Pancreas (tissue), 10 donors: ENCODE data around the gene STARD8. TPM values are rescaled to one million over a fixed set of nuclear protein-coding genes. Genes with fewer than 3 reads are reported as not detected.
A peak's percentile ranks its signal among the peaks of the same experiment; 100 is the strongest.
"Not testable (repeated sequence)": the region's sequence is repeated elsewhere in the genome, so short reads cannot be mapped to it uniquely, and the experiment has no call there.

Experiments used
- ATAC-seq, 4 donors: fragments of 200-7000 bp; cut with Tn5 transposase; one replicate each; pipeline versions ENCODE4 v1.8.0 to v1.9.1; 2020; ENCODE audit warnings: mild to moderate bottlenecking in 4 of 4, moderate library complexity in 4 of 4
- DNase-seq, 6 donors: peaks; one replicate each; pipeline ENCODE4 v3.0.0-alpha.2; 2020
- FAIRE-seq: peaks from 2 replicates; lab custom pipeline; 2012; peaks lifted over from hg19 to GRCh38; lab: Jason Lieb, UNC
- H3K27ac ChIP-seq, 4 donors: fragments of 200-600 bp; sonication (generic); 1 replicate in 3 of 4; 2 replicates in 1 of 4; pipeline versions ENCODE4 v1.5.0 to v1.8.0; 2020
- H3K27me3 ChIP-seq, 4 donors: fragments of 200-600 bp; one replicate each; pipeline ENCODE4 v1.8.0; 2021
- H3K36me3 ChIP-seq, 3 donors: fragments of 200-600 bp; sonication (generic) in 1 of 3; one replicate each; pipeline versions ENCODE4 v1.5.0 to v1.8.0; 2020 to 2021
- H3K4me1 ChIP-seq, 3 donors: fragments of 200-600 bp; one replicate each; pipeline ENCODE4 v1.8.0; 2021
- H3K4me3 ChIP-seq, 4 donors: fragments of 200-600 bp; sonication (generic) in 2 of 4; one replicate each; pipeline versions ENCODE4 v1.5.0 to v1.8.0; 2020 to 2021
- H3K9me3 ChIP-seq, 4 donors: fragments of 200-600 bp; one replicate each; pipeline ENCODE4 v1.8.0; 2021
- WGBS, 2 donors: extraction: QIAGEN DNeasy Blood & Tissue Kit; methylation state at CpG; one replicate each; pipeline ENCODE4 v1.1.7; 2013; 5-methylcytosine and 5-hydroxymethylcytosine counted together
- intact Hi-C, 3 donors: fragments of 100-400 bp; cut with DNase I; formaldehyde crosslinking; loops; one replicate each; pipeline versions ENCODE4 v1.11.1 to v1.14.2; 2022
- polyA plus RNA-seq, 2 donors: library from polyadenylated mRNA; stranded (reverse); fragments of 200-250 nt; gene quantifications; one replicate each; pipeline ENCODE4 v1.2.3, GENCODE V29; 2013
- total RNA-seq, 6 donors: library from RNA; stranded (reverse); fragmentation: NEBNext Ultra II Directional in 4 of 6; extraction: Animal tissue kit (Norgen Biotek cat#: 25700) in 4 of 6; gene quantifications; one replicate each; pipeline versions ENCODE4 v1.2.1 to v1.2.4, GENCODE V29; 2021 to 2023
- TF ChIP-seq, protein P1 (sequence below), 4 donors: fragments of 200-600 bp; sonication (generic) in 3 of 4; IDR thresholded peaks; one replicate each; pipeline versions ENCODE4 v1.5.0 to v1.8.0; 2021; ENCODE audit warnings: antibody characterized with exemption in 4 of 4
- donor health status: healthy with polysubstance abuse.
- donor health status: DM: no; HTN: no; CAD: no; lungs with moderate emphysema.
- donor health status: DM: no; HTN: no; CAD: no.
- donor health status: control.
- donor health status: control.
- donor health status: Bipolar disorder and iron deficiency.
- donor health status: DM: yes; HTN: yes; CAD: no.
- donor health status: DM: no; HTN: no; CAD: no.
- donor health status: DM: no; HTN: no; CAD: no.
- donor health status: DM: yes; HTN: yes; CAD: no.

The STARD8 gene
- total and polyA plus RNA-seq, 8 donors: 2.3 to 3.7 (median 2.9) TPM

DNA sequence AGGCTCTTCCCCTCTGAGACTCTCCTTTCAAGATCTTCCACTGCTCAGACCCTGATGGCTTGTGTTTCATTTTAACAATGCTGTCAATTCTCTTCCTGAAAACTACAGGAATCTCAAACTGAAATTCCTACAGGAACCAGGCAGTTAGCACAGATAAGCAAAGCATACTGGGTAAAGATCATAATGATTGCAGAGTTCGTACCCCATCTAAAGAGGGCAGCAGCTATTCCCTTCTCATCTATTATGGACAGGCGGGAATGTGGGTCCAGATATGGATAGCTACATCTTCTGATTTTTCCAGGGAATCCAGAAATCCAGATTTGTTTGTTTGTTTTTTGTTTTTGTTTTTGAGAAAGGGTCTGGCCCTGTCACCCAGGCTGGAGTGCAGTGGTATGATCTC lies 83.8 kb downstream of the STARD8 start:
- TF ChIP-seq, protein P1, sequence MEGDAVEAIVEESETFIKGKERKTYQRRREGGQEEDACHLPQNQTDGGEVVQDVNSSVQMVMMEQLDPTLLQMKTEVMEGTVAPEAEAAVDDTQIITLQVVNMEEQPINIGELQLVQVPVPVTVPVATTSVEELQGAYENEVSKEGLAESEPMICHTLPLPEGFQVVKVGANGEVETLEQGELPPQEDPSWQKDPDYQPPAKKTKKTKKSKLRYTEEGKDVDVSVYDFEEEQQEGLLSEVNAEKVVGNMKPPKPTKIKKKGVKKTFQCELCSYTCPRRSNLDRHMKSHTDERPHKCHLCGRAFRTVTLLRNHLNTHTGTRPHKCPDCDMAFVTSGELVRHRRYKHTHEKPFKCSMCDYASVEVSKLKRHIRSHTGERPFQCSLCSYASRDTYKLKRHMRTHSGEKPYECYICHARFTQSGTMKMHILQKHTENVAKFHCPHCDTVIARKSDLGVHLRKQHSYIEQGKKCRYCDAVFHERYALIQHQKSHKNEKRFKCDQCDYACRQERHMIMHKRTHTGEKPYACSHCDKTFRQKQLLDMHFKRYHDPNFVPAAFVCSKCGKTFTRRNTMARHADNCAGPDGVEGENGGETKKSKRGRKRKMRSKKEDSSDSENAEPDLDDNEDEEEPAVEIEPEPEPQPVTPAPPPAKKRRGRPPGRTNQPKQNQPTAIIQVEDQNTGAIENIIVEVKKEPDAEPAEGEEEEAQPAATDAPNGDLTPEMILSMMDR (IDR thresholded peaks at IDR 0.05): no peak
- no peaks in the 10 kb centered on the region for H3K4me1 ChIP-seq
- intact Hi-C loops: no loop called here
- H3K27me3 ChIP-seq: peaks cover 0 to 16% (median 4%) of the 10 kb centered on the region in 4 donors
- no peaks in the 10 kb centered on the region for H3K36me3 ChIP-seq
- DNase-seq (no peak), FAIRE-seq (no peak), ATAC-seq (no peak)
- no peak overlapping the region for H3K27ac ChIP-seq
- H3K9me3 ChIP-seq: no peaks in the 10 kb centered on the region
- H3K4me3 ChIP-seq: no peak overlapping the region
- WGBS, 2 donors: 27 to 47% methylated on average over 2 of the region's 2 CpGs

DNA sequence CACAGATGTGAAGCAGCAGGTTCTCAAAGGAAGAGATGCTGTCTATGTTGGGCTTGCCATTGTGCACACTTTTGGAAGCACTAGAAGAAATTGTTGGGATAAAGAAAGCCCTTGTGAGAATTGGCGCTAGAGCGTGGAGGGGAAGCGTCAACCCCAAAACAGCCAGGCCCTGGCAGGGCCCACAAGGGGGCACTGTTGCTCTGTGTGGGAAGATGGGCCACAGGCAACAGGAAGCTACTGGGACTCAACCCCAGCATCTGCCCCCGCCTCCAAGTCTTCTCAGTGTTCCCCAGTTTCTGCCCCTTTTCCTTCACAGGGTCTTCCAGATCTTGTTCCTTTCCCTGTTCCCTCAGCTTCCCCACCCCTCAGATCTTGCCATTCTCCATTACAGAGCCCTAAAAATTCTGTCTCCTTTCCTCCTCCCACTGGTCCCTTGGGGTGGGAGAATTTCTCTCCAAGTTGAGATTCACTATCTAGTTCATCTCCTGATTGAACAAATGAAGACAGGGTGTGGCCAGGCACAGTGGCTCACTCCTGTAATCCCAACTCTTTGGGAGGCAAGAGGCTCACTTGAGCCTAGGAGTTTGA lies 85.5 kb downstream of the STARD8 start:
- TF ChIP-seq, protein P1 (IDR thresholded peaks at IDR 0.05): peak; percentile 51 to 65 (median 54)
- no peak for FAIRE-seq
- peak; percentile 69 to 92 (median 87) for ATAC-seq
- Histone ChIP-seq H3K27ac (no peak overlapping the region), H3K36me3 (no peaks in the 10 kb centered on the region), H3K9me3 (no peaks in the 10 kb centered on the region), H3K4me3 (no peak overlapping the region), H3K4me1 (no peaks in the 10 kb centered on the region), H3K27me3 (peaks cover 0 to 16% (median 4%) of the 10 kb centered on the region in 4 donors)
- peak; percentile 38 to 89 (median 69) for DNase-seq
- 2 to 20% methylated on average over 4 of the region's 4 CpGs for WGBS, 2 donors
- intact Hi-C loops: no loop called here

DNA sequence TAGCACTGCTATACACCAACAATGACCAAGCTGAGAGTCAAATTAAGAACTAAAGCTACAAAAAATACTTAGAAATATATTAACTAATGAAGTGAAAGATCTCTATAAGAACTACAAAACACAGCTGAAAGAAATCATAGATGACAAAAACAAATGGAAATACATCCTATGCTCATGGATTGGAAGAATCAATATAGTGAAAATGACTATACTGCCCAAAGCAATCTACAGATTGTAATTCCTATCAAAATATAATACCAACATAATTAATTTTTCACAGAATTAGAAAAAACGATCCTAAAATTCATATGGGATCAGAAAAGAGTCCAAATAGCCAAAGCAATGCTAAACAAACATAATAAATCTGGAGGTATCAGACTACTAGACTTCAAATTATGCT lies 87.8 kb downstream of the STARD8 start:
- H3K9me3 ChIP-seq: no peaks in the 10 kb centered on the region
- no peak overlapping the region for H3K27ac ChIP-seq
- H3K27me3 ChIP-seq: peaks cover 0 to 10% (median 4%) of the 10 kb centered on the region in 4 donors
- TF ChIP-seq, protein P1 (IDR thresholded peaks at IDR 0.05): no peak
- ATAC-seq: no peak
- H3K36me3 ChIP-seq: no peaks in the 10 kb centered on the region
- no peaks in the 10 kb centered on the region for H3K4me1 ChIP-seq
- FAIRE-seq: no peak
- no peak overlapping the region for H3K4me3 ChIP-seq
- intact Hi-C loops: no loop called here
- WGBS, 2 donors: 10 to 11% methylated on average over 1 of the region's 1 CpG
- DNase-seq: no peak

DNA sequence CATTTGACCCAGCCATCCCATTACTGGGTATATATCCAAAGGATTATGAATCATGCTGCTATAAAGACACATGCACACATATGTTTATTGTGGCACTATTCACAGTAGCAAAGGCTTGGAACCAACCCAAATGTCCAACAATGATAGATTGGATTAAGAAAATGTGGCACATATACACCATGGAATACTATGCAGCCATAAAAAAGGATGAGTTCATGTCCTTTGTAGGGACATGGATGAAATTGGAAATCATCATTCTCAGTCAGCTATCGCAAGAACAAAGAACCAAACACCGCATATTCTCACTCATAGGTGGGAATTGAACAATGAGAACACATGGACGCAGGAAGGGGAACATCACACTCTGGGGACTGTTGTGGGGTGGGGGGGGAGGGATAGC lies 94.4 kb downstream of the STARD8 start:
- H3K27ac ChIP-seq, intact Hi-C loops, H3K27me3 ChIP-seq, H3K4me1 ChIP-seq, H3K9me3 ChIP-seq, H3K36me3 ChIP-seq, DNase-seq, ATAC-seq, H3K4me3 ChIP-seq, FAIRE-seq: not testable (repeated sequence)
- 83 to 89% methylated on average over 3 of the region's 3 CpGs for WGBS, 2 donors

DNA sequence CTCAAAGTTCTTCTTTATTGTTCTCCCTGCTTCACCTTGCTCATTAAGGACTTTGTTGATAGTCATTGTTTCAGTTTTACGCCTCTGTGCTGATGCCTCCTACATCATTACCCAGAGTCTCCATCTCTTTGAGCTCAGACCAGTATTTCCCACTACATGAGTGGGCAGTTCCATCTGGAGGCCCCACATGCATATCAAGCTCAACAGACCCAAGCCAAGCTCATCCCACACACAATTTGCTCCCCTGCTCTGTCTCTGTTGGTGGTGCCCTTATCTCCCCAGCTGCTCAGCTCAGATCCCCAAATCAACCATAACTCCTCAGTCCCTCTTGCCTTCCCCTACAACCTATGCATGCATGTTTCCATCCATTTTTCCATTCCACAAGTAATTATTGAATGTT lies 96.3 kb downstream of the STARD8 start:
- intact Hi-C loops: no loop called here
- TF ChIP-seq, protein P1 (IDR thresholded peaks at IDR 0.05): no peak
- ATAC-seq (no peak), FAIRE-seq (no peak), DNase-seq (no peak)
- no peak overlapping the region for H3K27ac ChIP-seq
- H3K9me3 ChIP-seq: no peaks in the 10 kb centered on the region
- no peaks in the 10 kb centered on the region for H3K4me1 ChIP-seq
- H3K36me3 ChIP-seq: no peaks in the 10 kb centered on the region
- no peak overlapping the region for H3K4me3 ChIP-seq
- 81 to 94% methylated on average over 1 of the region's 1 CpG for WGBS, 2 donors
- peaks cover 0 to 7% (median 0%) of the 10 kb centered on the region in 4 donors for H3K27me3 ChIP-seq
